ENCODE data around the gene FYTTD1.

- TF ChIP-seq EZH2 (IDR thresholded peaks at IDR 0.05; ENCODE audit: borderline replicate concordance, insufficient read depth, low read depth, low read length, poor library complexity, severe bottlenecking) = no peak
- TF ChIP-seq, protein P1, sequence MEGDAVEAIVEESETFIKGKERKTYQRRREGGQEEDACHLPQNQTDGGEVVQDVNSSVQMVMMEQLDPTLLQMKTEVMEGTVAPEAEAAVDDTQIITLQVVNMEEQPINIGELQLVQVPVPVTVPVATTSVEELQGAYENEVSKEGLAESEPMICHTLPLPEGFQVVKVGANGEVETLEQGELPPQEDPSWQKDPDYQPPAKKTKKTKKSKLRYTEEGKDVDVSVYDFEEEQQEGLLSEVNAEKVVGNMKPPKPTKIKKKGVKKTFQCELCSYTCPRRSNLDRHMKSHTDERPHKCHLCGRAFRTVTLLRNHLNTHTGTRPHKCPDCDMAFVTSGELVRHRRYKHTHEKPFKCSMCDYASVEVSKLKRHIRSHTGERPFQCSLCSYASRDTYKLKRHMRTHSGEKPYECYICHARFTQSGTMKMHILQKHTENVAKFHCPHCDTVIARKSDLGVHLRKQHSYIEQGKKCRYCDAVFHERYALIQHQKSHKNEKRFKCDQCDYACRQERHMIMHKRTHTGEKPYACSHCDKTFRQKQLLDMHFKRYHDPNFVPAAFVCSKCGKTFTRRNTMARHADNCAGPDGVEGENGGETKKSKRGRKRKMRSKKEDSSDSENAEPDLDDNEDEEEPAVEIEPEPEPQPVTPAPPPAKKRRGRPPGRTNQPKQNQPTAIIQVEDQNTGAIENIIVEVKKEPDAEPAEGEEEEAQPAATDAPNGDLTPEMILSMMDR (IDR thresholded peaks at IDR 0.05) = no peak
These were observed 71.1 kb downstream of the FYTTD1 start for GRCh38 chr3:197820550-197821335.

Data from B cell (primary cell).